HG02884 (cell line): ENCODE measurements around the gene LILRB4.
"Not testable (repeated sequence)": the region's sequence is repeated elsewhere in the genome, so short reads cannot be mapped to it uniquely, and the experiment has no call there.

Source experiments
- ATAC-seq: cut with Tn5 transposase; IDR thresholded peaks from one replicate; pipeline ENCODE4 v1.9.1; 2021; ENCODE audit warnings: mild to moderate bottlenecking, moderate library complexity; ENCODE audit not compliant: unreplicated experiment

Gene LILRB4

GRCh38 chr19:54648129-54648528, 14.7 kb upstream of the LILRB4 start:
- no peak for ATAC-seq

- ATAC-seq, result no peak
Measured at GRCh38 chr19:54650108-54650655, 12.6 kb upstream of the LILRB4 start.

- no peak for ATAC-seq
Measured at GRCh38 chr19:54653181-54653809, 9.5 kb upstream of the LILRB4 start.

DNA sequence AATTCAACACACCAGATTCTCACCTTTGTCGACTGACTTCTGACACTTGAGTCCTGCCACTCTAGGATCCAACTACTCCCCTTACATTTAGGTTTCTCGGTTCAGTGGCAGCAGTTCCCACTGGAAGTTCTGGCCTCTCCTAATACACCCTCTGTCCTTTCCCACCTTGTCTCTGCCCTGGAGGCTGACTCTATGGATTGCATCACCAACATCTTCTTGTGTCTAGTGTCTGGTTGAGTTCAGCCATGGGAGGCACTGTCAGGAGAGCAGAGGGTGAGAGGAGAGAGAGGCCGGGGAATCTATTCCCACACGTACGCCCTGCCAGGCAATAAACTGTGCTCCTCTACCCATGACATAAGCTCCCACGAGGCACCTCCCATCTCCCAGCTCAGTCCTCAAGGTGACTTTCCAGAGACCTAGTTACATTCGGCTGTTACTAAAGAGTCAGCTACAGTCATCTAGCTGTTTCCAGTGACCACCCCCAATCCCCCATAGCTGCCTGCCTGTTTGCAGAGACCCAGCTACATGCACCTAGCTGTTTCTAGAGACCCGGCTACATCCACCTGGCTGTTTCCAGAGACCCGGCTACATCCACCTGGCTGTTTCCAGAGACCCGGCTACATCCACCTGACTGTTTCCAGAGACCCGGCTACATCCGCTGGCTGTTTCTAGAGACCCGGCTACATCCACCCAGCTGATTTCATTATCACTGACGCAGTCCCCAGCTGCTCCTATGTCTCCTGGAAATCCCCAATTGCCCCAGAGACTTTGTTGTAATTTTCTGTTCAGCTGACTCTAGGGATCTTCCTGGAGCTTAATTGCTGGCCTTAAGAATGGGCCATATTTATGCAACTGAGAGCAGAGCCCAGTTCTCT, 8.1 kb upstream of the LILRB4 start:
- no peak for ATAC-seq

DNA sequence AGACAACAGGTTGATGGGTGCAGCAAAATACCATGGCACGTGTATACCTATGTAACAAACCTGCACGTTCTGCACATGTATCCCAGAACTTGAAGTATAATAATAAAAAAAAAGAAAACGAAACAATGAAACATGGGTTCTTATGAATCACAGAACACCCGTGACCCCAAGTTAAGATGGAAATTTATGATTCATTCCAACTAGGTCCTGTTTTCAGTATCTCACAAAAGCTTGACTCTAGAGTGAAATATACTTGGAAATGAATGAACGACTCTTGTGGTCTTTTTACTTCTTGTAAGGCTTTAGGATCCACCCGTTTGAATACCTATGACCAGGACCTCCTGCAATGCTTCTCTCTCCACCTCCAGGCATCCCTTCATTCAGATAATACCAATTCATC, 3.5 kb upstream of the LILRB4 start:
- ATAC-seq, result no peak

GRCh38 chr19:54660306-54660705, 2.5 kb upstream of the LILRB4 start:
- no peak for ATAC-seq

- no peak for ATAC-seq
Measured at GRCh38 chr19:54660964-54661363, 1.8 kb upstream of the LILRB4 start.

DNA sequence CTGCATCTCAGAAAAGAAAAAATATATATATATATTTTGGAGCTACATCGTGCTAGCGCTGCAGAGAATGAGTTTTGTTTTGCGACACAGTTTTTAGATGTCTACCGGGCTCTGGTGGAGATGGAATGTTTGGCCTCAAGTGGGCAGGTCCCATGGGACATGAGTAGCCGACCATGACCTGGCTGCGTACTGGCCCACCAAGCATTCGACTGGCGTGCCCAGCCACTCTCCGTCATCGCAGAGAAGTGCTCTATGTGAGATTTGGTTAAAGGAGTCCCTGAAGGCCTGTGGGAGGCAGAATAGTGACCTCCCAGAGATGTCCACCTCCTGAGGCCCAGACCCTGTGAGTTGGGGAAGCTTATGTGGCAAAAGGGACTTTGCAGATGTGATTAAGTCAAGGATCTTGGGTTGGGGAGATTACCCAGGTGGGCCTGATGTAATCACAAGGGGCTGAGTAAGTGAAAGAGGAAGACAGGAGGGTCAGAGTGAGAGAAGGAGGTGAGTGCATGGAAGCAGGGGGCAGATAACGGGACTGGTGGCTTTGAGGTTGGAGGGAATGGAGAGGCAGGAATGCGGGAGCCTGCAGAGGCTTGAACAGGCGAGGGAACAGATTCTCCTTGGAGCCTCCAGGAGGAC, 821 bp upstream of the LILRB4 start:
- ATAC-seq, result no peak

DNA sequence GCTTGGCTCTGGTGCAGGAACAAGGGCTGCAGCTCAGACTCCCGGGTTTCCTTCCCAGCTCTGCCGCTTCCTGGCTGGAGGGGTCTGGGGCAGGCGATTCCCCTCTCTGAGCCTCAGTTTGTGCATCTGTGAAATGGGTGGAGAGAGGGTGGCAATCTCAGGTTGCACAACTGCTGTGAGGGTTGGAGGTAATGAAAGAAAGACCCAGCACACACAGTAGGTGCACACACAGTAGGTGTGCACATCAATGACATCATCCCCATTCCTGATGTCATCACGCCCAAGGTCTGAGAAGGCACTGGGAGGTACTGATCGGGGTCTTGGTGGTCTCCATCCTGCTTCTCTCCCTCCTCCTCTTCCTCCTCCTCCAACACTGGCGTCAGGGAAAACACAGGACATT, 2.7 kb downstream of the LILRB4 start:
- no peak for ATAC-seq

DNA sequence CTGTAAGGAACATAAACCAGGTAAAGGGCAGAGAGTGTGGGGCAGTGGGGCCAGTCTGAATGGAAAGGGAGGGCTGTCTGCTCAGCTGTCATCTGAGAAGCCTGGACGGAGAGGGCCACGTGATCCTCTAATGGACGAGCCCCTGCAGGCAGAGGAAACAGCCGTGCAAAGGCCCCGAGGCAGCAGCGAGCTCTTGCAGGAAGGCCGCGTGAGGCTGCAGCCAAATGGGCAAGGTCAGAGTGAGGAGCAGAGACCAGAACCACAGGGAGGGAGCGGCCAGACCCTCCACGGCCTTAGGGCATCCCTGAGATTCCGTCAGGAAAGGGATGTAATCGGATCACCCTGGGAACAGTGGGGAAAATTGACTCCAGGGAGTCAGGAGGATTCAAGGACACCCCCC, 4.4 kb downstream of the LILRB4 start:
- ATAC-seq, result no peak

- no peak for ATAC-seq
Measured at GRCh38 chr19:54668353-54668752, 5.6 kb downstream of the LILRB4 start.

DNA sequence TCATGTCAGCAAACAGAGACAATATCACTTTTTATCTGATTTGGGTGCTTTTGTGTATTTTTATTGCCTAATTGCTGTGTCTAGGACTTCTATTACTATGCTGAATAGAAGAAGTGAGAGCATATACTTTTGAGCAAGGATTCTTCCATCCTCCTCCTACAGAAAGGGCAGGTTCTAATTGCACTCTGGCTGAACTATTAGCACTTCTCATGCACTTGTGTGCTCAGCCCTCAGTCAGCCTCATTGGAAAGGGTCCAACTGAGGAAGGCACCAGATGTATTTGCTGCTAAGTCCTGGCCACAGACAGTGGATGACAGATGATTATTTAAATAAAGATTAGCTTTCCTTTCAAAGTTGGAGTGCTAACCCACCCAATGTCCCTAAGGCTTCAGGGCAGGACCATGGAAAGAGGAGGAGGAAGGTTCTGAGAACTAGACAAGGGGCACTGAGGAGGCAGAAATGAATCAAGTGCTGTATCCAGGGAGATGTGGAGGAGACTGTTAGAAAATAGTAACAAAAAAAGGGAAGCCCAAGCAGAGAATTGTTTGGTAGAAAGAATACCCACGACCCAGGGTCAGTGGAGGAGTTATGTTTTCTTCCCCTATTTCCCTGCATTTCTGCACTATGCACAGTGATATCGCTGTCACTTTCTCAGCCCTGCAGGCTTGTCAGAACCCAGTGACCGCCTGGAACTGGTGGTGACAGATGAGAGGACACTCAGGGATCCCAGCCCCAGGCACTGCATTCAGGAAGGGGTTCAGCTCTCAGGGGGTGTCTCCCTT, 8.0 kb downstream of the LILRB4 start:
- ATAC-seq, result no peak

DNA sequence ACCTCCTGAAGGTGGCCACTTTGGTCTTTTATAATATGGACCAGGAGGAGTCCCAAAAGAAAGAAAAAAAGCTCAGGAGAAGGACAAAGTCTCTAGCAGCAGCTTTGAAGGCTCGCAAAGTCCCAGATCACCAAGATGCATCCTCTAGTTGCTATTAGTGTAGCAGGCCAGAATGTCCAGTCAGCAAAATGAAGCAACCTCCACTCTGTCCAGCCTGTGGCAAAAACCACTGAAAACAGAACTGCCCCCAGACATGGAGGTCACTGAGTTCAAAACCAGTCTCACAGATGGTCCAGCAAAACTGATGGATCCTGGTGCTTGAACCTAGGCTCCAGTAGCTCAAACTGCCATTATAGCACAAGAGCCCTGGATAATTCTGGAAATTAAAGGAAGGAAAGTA, 10.4 kb downstream of the LILRB4 start:
- no peak for ATAC-seq

- ATAC-seq, result no peak
Measured at GRCh38 chr19:54674021-54674617, 11.3 kb downstream of the LILRB4 start.

GRCh38 chr19:54676210-54676834, 13.5 kb downstream of the LILRB4 start:
- ATAC-seq, result not testable (repeated sequence)

DNA sequence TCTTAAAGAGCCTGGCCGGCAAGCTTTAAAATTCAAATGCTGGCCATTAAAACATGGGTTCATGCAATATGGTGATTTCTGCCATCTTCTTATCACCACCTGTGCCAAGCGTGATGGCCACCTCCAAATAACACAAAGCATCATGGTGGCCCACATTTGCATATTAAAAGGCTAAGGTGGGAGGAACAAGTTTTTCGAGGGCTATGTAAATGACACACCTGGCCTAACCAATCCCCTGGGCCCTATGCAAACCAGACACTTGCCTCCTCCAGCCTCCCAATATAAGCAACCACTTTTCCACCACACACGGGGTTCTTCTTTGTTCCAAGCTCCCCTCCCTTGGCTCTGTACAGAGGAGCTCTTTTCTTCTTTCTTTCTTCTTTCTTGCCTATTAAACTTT, 14.4 kb downstream of the LILRB4 start:
- ATAC-seq, result no peak

DNA sequence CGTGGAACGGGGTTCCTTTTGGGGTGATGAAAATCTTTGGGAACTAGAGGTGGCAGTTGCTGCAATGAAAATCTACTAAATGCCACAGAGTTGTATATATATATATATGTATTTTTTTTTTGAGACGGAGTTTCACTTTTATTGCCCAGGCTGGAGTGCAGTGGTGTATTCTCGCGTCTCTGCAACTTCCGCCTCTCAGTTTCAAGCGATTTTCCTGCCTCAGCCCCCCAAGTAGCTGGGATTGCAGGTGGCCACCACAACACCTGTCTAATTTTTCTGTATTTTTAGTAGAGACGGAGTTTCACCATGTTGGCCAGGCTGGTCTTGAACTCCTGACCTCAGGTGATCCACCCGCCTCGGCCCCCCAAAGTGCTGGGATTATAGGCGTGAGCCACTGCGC, 18.8 kb downstream of the LILRB4 start:
- ATAC-seq, result not testable (repeated sequence)

- ATAC-seq, result no peak
Measured at GRCh38 chr19:54682306-54682856, 19.6 kb downstream of the LILRB4 start.

- ATAC-seq, result no peak
Measured at GRCh38 chr19:54684527-54684926, 21.7 kb downstream of the LILRB4 start.
